ENCODE results near the gene YES1. TPM values are rescaled to one million over a fixed set of nuclear protein-coding genes. Genes with fewer than 3 reads are reported as not detected.
"Not testable (repeated sequence)": the region's sequence is repeated elsewhere in the genome, so short reads cannot be mapped to it uniquely, and the experiment has no call there.

Gene YES1
- total RNA-seq, 1 experiment from 2014 or later: 84.5 TPM

DNA sequence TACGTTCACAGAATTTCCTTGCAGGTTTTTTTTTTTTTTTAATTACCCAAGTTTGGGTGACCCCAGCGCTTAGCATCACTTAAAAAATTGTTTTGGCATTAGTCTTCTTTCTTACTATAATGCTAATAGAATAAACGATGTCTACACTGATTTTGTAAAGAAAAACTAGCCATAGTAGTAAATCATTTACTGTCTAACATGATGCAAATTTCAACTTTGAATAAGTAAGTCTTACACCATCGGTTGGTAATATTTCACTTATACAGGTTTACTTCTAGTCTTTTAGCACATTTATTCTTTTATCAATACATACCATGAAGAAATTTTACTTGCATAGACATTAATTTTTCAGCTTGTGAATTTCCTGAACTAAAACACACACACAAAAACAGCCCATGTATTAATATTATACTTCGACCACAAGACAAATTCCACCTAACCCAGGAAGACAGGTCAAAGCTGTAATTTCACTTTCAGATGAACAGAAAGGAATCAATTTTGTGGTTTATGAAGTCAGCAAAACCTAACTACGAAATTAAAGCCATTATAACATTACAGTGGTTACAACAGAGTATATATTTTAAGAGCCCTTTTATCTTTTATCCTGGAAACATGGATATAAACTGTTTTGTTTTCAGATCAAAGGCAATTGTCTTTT lies 1.9 kb downstream of the YES1 start:
- H3K79me2 ChIP-seq (ENCODE audit: insufficient read depth, low read length): peaks cover 66% of the 10 kb centered on the region
- H4K20me1 ChIP-seq (ENCODE audit: insufficient read depth): 0 out of 2 replicates have a peak, but pooled peaks cover 11% of the 10 kb centered on the region
- no peak overlapping the region for H2AFZ ChIP-seq (ENCODE audit: low read depth, low read length, poor library complexity, severe bottlenecking)
- H3K27ac ChIP-seq (ENCODE audit: low read depth, low read length): no peak overlapping the region
- H3K4me2 ChIP-seq (ENCODE audit: low read length): peak overlapping the region; percentile 89
- BruUV-seq (replicated peaks): no TSS peak
- ATAC-seq (no peak), DNase-seq (ENCODE audit: low read depth, low spot score) (no peak)
- peak overlapping the region; percentile 84 to 91; a peak in 2 of 4 replicates for H3K4me3 ChIP-seq (replicated peaks in 1 of 2; ENCODE audit: low read depth in 1 of 2, low read length in 2 of 2)
- intact Hi-C loops (cut with micrococcal nuclease): no loop called here
- no peak for TF ChIP-seq ZNF274 (IDR thresholded peaks at IDR 0.05; ENCODE audit: low read depth, low read length)
- no peak for TF ChIP-seq JUND (IDR thresholded peaks at IDR 0.05)
- peaks cover 11 to 18% of the 10 kb centered on the region in 2 experiments for H3K4me1 ChIP-seq (ENCODE audit: control insufficient read depth in 1 of 2, insufficient read depth in 2 of 2, low read length in 2 of 2)
- ChIA-PET POLR2A (no interaction called here), RAD21 (ENCODE audit: low non-redundant PET in 1 of 2, low total read pairs in 2 of 2, uncharacterized antibody in 2 of 2, unreplicated experiment in 2 of 2) (no interaction called here), CTCF (no interaction called here)
- H3K9me2 ChIP-seq (ENCODE audit: insufficient read depth): no peaks in the 10 kb centered on the region
- H3K9ac ChIP-seq (ENCODE audit: low read length): no peak overlapping the region
- H3K36me3 ChIP-seq (ENCODE audit: control insufficient read depth in 1 of 2, insufficient read depth in 2 of 2, low read length in 2 of 2): no peaks in the 10 kb centered on the region
- H3K9me3 ChIP-seq (ENCODE audit: control insufficient read depth in 1 of 2, insufficient read depth in 1 of 2, low read depth in 1 of 2, low read length in 2 of 2): no peaks in the 10 kb centered on the region
- H3K27me3 ChIP-seq (ENCODE audit: insufficient read depth, low read length): no peaks in the 10 kb centered on the region

DNA sequence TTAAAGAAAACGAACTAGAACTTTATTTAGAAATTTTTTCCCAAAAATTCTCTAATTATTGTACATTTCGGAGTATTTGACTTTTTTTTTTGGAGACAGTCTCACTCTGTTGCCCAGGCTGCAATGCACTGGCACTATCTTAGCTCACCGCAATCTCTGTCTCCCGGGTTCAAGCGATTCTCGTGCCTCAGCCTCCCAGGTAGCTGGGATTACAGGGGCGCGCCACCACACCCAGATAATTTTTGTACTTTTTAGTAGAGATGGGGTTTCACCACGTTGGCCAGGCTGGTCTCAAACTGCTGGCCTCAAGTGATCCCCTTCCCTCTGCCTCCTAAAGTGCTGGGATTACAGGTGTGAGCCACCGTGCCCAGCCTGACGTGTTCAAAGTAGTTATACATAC lies 2.8 kb downstream of the YES1 start:
- intact Hi-C loops (cut with micrococcal nuclease); CTCF ChIA-PET; DNase-seq (ENCODE audit: low read depth, low spot score); H3K4me3 ChIP-seq (replicated peaks in 1 of 2; ENCODE audit: low read depth in 1 of 2, low read length in 2 of 2); POLR2A ChIA-PET; H3K27ac ChIP-seq (ENCODE audit: low read depth, low read length); BruUV-seq (replicated peaks); H3K36me3 ChIP-seq (ENCODE audit: control insufficient read depth in 1 of 2, insufficient read depth in 2 of 2, low read length in 2 of 2); H3K4me2 ChIP-seq (ENCODE audit: low read length); RAD21 ChIA-PET (ENCODE audit: low non-redundant PET in 1 of 2, low total read pairs in 2 of 2, uncharacterized antibody in 2 of 2, unreplicated experiment in 2 of 2); H3K9me3 ChIP-seq (ENCODE audit: control insufficient read depth in 1 of 2, insufficient read depth in 1 of 2, low read depth in 1 of 2, low read length in 2 of 2); ATAC-seq; H3K9me2 ChIP-seq (ENCODE audit: insufficient read depth); H2AFZ ChIP-seq (ENCODE audit: low read depth, low read length, poor library complexity, severe bottlenecking); H3K27me3 ChIP-seq (ENCODE audit: insufficient read depth, low read length); H3K9ac ChIP-seq (ENCODE audit: low read length): not testable (repeated sequence)
- Histone ChIP-seq H4K20me1 (ENCODE audit: insufficient read depth) (0 out of 2 replicates have a peak, but pooled peaks cover 11% of the 10 kb centered on the region), H3K79me2 (ENCODE audit: insufficient read depth, low read length) (peaks cover 74% of the 10 kb centered on the region), H3K4me1 (ENCODE audit: control insufficient read depth in 1 of 2, insufficient read depth in 2 of 2, low read length in 2 of 2) (peaks cover 11 to 18% of the 10 kb centered on the region in 2 experiments)
